ENCODE data around the gene TXLNG.
"Not testable (repeated sequence)": the region's sequence is repeated elsewhere in the genome, so short reads cannot be mapped to it uniquely, and the experiment has no call there.

TXLNG gene

DNA sequence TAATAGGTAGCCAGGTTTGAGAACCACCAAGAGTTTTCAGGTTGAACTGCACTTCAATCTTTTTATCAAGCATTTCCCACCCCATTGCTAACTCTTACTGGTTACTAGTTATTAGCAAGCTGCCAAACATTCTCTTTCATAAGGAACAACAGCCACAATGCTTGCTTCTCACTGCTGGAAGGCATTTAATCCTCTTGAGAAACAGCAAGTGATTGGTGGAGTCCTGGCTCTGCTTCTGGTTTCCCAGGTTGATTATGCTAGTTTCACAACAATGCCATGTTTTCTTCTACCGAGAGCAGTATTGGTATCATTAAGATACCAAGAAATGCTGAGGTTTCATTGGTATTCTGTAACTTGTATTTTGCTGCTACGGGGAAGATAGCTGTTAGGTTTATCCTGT lies 32.2 kb upstream of the TXLNG start:
- TF ChIP-seq Cebpa-rat (IDR thresholded peaks at IDR 0.05) = no peak
- Histone ChIP-seq H4K20me1 (peaks cover 0 to 14% (median 0%) of the 10 kb centered on the region in 11 experiments; a peak in 3 of 22 replicates), H3K9ac (no peak overlapping the region), H3K27me3 (peaks cover 24 to 57% (median 49%) of the 10 kb centered on the region in 11 experiments), H3K4me3 (no peak overlapping the region), H3K27ac (no peak overlapping the region), H3K4me2 (no peak overlapping the region), H3K4me1 (no peaks in the 10 kb centered on the region), H3K36me3 (peaks cover 11 to 79% (median 32%) of the 10 kb centered on the region in 11 experiments; a peak in 18 of 22 replicates), H3K9me3 (replicated peaks in 1 of 11) (no peaks in the 10 kb centered on the region)

DNA sequence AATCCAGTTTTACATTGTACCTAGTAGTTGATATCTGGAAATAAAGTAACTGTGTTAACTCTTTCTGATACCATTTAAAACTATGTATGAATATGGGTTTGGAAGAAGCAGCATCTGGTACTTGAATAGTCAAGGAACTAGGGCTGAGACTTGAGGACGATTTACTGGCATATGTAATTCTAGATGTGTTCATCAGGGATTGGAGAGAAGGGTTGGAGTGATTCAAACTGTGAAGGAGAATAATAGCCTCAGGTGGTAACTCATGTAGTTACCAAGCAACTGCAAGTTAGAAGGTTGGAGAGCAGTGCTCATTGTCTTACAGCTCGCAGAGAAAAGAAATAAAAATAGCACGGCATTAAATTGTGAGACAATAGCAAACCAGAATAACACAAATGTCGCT lies 29.5 kb upstream of the TXLNG start:
- Histone ChIP-seq H3K36me3 (peaks cover 11 to 86% (median 36%) of the 10 kb centered on the region in 11 experiments; a peak in 18 of 22 replicates), H3K9ac (no peak overlapping the region), H3K4me1 (no peaks in the 10 kb centered on the region), H3K27ac (no peak overlapping the region), H4K20me1 (peaks cover 0 to 14% (median 0%) of the 10 kb centered on the region in 11 experiments; a peak in 3 of 22 replicates), H3K4me3 (no peak overlapping the region), H3K9me3 (replicated peaks in 1 of 11) (no peaks in the 10 kb centered on the region), H3K27me3 (peaks cover 44 to 78% (median 73%) of the 10 kb centered on the region in 11 experiments), H3K4me2 (no peak overlapping the region)
- no peak for TF ChIP-seq Cebpa-rat (IDR thresholded peaks at IDR 0.05)

DNA sequence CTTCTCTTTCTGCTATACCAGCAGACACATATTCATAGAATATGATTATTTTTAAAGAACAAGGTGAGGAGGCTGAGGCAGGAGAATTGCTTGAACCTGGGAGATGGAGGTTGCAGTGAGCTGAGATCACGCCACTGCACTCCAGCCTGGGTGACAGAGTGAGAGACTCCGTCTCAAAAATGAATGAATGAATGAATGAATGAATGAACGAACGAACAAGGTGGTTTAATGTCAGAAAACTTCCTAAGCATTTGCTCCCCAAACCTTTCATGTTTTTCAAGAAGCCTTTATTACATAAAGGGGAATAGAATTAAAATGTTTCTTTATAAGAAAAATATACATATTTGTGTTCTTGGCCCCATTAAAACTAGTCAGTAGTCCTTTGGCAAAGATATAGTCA lies 24.8 kb upstream of the TXLNG start:
- not testable (repeated sequence) for H3K27ac ChIP-seq; H4K20me1 ChIP-seq; H3K9me3 ChIP-seq (replicated peaks in 1 of 11); H3K4me1 ChIP-seq; H3K4me3 ChIP-seq; H3K9ac ChIP-seq; H3K4me2 ChIP-seq
- H3K27me3 ChIP-seq = peaks cover 42 to 81% (median 68%) of the 10 kb centered on the region in 11 experiments
- peaks cover 0 to 48% (median 19%) of the 10 kb centered on the region in 11 experiments; a peak in 13 of 22 replicates for H3K36me3 ChIP-seq

DNA sequence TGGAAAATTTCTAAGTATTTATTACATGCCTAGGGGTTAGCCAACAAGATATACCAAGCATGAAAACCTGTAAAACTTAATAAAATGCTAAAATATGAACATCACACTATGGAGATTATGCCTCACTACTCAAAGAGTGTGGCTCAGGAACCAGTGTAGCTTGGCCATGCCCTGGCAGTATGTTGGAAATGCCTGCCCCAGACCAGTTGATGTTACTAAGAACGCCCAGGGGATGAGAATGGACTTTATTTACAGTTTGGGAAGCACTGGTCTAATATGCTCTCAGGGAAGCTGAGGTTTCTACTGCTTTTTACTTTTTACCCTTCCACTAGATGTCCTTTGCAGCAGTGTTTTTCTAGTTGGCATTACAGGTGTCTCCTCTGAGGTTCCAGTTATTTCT lies 23.7 kb upstream of the TXLNG start:
- no peak overlapping the region for H3K9ac ChIP-seq
- no peak overlapping the region for H3K4me3 ChIP-seq
- H3K9me3 ChIP-seq (replicated peaks in 1 of 11) = no peaks in the 10 kb centered on the region; a peak in 1 of 22 replicates
- no peak overlapping the region for H3K4me2 ChIP-seq
- peaks cover 0 to 37% (median 11%) of the 10 kb centered on the region in 11 experiments; a peak in 10 of 22 replicates for H3K36me3 ChIP-seq
- H3K4me1 ChIP-seq = no peaks in the 10 kb centered on the region
- H3K27me3 ChIP-seq = peaks cover 33 to 77% (median 58%) of the 10 kb centered on the region in 11 experiments
- TF ChIP-seq Cebpa-rat (IDR thresholded peaks at IDR 0.05) = no peak
- no peak overlapping the region for H3K27ac ChIP-seq
- no peaks in the 10 kb centered on the region for H4K20me1 ChIP-seq

DNA sequence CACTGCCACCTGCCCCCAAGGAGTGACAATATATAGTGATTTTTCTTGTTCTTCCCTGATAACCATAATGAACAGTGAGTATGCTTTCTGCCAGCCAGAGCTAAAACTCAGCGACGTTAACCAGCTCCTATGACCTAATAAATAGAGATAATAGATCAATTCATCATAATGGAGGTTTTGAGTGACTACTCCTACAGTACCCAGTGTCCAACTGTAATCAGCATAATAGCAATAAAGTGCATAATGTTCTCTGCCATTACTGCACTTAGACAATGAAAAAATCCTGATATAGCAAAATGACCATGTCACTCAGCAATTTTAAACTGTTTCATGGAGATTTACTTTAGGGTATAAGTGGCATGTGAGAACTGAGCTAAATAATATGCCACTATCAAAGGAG lies 20.7 kb upstream of the TXLNG start:
- Histone ChIP-seq H3K27me3 (peaks cover 24 to 55% (median 38%) of the 10 kb centered on the region in 11 experiments), H3K9ac (no peak overlapping the region), H3K27ac (no peak overlapping the region), H3K4me3 (no peak overlapping the region), H4K20me1 (no peaks in the 10 kb centered on the region), H3K4me2 (no peak overlapping the region), H3K4me1 (no peaks in the 10 kb centered on the region), H3K9me3 (replicated peaks in 1 of 11) (peaks cover 6 to 11% (median 9%) of the 10 kb centered on the region in 11 experiments; a peak in 21 of 22 replicates), H3K36me3 (peaks cover 0 to 15% (median 0%) of the 10 kb centered on the region in 11 experiments; a peak in 3 of 22 replicates)
- TF ChIP-seq Cebpa-rat (IDR thresholded peaks at IDR 0.05) = no peak

DNA sequence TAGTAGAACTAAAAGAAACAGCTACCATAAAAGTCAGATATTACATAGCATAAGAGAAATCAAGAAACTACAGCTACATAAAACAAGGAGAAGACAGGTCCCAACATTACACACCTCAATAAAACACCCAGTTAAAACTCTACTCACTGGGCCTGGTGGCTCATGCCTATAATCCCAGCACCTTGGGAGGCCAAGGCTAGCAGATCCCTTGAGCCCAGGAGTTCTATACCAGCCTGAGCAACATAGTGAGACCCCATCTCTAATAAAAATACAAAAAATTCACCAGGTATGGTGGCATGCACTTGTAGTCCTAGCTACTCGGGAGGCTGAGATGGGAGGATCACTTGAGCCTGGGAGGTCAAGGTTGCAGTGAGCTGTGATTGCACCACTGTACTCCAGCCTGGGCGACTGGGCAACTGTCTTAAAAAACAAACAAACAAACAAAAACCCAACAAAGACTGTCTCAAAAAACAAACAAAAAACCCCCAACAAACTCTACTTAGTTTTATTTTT lies 15.2 kb upstream of the TXLNG start:
- Histone ChIP-seq H3K27me3 (peaks cover 0 to 18% (median 6%) of the 10 kb centered on the region in 11 experiments; a peak in 7 of 22 replicates), H3K4me3 (no peak overlapping the region), H3K36me3 (no peaks in the 10 kb centered on the region), H4K20me1 (no peaks in the 10 kb centered on the region), H3K27ac (no peak overlapping the region), H3K9ac (no peak overlapping the region), H3K4me2 (no peak overlapping the region), H3K9me3 (replicated peaks in 1 of 11) (peaks cover 6 to 13% (median 9%) of the 10 kb centered on the region in 11 experiments; a peak in 21 of 22 replicates), H3K4me1 (no peaks in the 10 kb centered on the region)
- TF ChIP-seq Cebpa-rat (IDR thresholded peaks at IDR 0.05) = no peak

DNA sequence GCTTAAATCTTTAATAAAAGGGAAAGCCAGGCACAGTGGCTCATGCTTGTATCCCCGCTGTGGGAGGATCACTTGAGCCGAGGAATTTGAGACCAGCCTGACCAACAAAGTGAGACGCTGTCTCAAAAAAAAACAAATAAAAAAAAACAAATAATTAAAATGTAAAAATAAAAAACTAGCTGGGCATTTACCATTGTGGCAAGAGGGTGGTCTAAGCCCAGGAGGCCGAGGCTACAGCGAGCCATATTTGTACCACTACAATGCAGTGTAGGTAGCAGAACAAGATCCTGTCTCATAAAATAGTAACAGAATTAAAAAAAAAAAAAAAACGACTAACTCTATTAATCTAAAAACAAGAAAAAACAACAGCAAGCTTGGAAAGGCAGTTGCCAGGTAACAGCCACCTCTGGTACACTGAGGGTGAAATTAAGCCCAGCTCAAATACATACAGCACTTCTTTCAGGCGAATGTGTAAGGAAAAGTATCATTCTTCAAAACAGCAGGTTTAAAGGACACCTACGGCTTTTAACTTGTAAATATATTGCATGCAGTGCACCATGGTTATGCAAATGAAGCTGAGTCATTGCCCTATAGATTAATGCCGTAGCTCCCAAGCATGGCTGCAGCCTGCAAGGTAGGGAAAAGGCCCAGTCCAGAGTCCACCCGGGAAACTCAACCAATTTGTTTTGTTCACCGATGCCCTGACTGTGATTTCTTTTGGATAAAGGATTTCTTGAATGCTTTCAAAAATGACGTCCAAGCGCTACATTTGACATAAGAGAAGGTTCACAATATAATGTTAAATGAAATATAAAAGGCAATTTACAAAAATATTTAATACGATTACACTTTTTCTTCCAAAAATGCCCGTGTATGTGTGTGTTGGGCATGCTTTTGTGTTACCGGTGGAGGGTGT lies 14.5 kb upstream of the TXLNG start:
- Histone ChIP-seq H3K27ac (no peak overlapping the region), H3K9me3 (replicated peaks in 1 of 11) (peaks cover 6 to 13% (median 9%) of the 10 kb centered on the region in 11 experiments; a peak in 21 of 22 replicates), H3K4me2 (no peak overlapping the region), H3K4me1 (no peaks in the 10 kb centered on the region), H3K36me3 (no peaks in the 10 kb centered on the region), H3K4me3 (no peak overlapping the region), H3K9ac (no peak overlapping the region), H4K20me1 (no peaks in the 10 kb centered on the region), H3K27me3 (peaks cover 0 to 17% (median 1%) of the 10 kb centered on the region in 11 experiments; a peak in 6 of 22 replicates)
- no peak for TF ChIP-seq Cebpa-rat (IDR thresholded peaks at IDR 0.05)

DNA sequence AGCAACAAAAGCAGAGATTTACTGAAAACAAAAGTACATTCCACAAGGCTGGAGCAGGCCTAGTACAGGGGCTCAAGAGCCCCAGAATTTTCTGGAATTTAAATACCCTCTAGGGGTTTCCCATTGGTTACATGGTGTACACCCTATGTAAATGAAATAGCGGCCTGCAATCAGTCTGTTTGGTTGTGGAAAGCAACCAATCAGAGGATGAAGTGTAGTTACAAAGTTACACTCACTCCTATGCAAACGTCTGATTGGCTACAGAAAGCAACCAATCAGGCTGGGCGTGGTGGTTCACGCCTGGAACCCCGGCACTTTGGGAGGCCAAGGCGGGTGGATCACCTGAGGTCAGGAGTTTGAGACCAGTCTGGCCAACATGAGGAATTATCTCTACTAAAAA lies 13.8 kb upstream of the TXLNG start:
- Histone ChIP-seq H4K20me1 (no peaks in the 10 kb centered on the region), H3K9ac (no peak overlapping the region), H3K4me1 (no peaks in the 10 kb centered on the region), H3K4me3 (no peak overlapping the region), H3K36me3 (no peaks in the 10 kb centered on the region), H3K27ac (no peak overlapping the region), H3K9me3 (replicated peaks in 1 of 11) (peaks cover 6 to 13% (median 9%) of the 10 kb centered on the region in 11 experiments; a peak in 21 of 22 replicates), H3K27me3 (peaks cover 0 to 15% (median under 1%) of the 10 kb centered on the region in 11 experiments; a peak in 4 of 22 replicates), H3K4me2 (no peak overlapping the region)
- TF ChIP-seq Cebpa-rat (IDR thresholded peaks at IDR 0.05) = no peak

DNA sequence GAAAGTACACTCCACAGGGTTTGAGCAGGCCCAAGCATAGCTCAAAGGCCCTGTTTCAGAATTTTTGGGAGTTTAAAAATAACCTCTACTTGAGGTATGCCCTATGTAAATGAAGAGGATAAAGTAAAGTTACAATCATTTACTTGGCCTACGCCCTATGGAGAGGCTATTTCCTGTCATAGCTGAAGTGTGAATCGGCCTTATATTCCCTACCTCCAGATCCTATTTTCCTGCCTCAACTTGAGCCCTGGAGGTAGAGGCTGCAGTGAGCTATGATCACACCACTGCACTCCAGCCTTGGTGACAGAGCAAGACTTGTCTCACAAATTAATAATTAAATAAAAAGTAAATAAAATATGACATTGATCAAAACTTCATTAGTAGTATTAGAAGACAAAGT lies 11.5 kb upstream of the TXLNG start:
- no peak overlapping the region for H3K4me3 ChIP-seq
- no peaks in the 10 kb centered on the region for H3K4me1 ChIP-seq
- H3K9ac ChIP-seq = no peak overlapping the region
- no peaks in the 10 kb centered on the region for H4K20me1 ChIP-seq
- peaks cover 0 to 6% (median 0%) of the 10 kb centered on the region in 11 experiments; a peak in 3 of 22 replicates for H3K9me3 ChIP-seq (replicated peaks in 1 of 11)
- H3K27me3 ChIP-seq = peaks cover 0 to 21% (median 15%) of the 10 kb centered on the region in 11 experiments; a peak in 12 of 22 replicates
- no peak for TF ChIP-seq Cebpa-rat (IDR thresholded peaks at IDR 0.05)
- H3K27ac ChIP-seq = no peak overlapping the region
- H3K4me2 ChIP-seq = no peak overlapping the region
- no peaks in the 10 kb centered on the region for H3K36me3 ChIP-seq
